NT2/D1 (cell line): Measurements from ENCODE around the gene FAM186B.

ENCODE experiments used
- YY1 ChIP-seq: IDR thresholded peaks from 2 replicates; pipeline ENCODE4 v1.6.1; 2011; ENCODE audit not compliant: insufficient read length, insufficient read depth
- ZNF274 ChIP-seq: IDR thresholded peaks from 2 replicates; pipeline ENCODE4 v1.6.1; 2011; ENCODE audit warnings: mild to moderate bottlenecking, low read depth, low read length

- no peak for TF ChIP-seq YY1
- no peak for TF ChIP-seq ZNF274
Measured at GRCh38 chr12:49627752-49628360, 22.4 kb upstream of the FAM186B start.
